K562 (cell line): ENCODE data around the gene MYO3B. TPM values are rescaled to one million over a fixed set of nuclear protein-coding genes. Genes with fewer than 3 reads are reported as not detected.

Experiments used
- BACH1 ChIP-seq: fragments of 200-800 bp; sonication (Bioruptor generic); IDR thresholded peaks from 2 replicates; pipeline ENCODE4 v1.6.1; 2016; ENCODE audit warnings: missing genetic modification characterization, missing compliant biosample characterization
- BDP1 ChIP-seq: IDR thresholded peaks from 3 replicates; pipeline ENCODE4 v1.6.1; 2011; ENCODE audit not compliant: insufficient read length, insufficient read depth
- CREM ChIP-seq: IDR thresholded peaks from 2 replicates; pipeline ENCODE4 v1.6.1; 2014; ENCODE audit warnings: antibody characterized with exemption, low read depth
- ELF1 ChIP-seq: fragments of 200-800 bp; sonication (Bioruptor generic); IDR thresholded peaks from 2 replicates; pipeline ENCODE4 v1.6.1; 2016; ENCODE audit warnings: missing genetic modification characterization, missing compliant biosample characterization
- HDAC1 ChIP-seq, 2 experiments: fragments of 450-650 bp; IDR thresholded peaks; 2 replicates each; pipeline ENCODE4 v1.6.1; 2016 to 2017; ENCODE audit warnings: inconsistent platforms in 1 of 2, mild to moderate bottlenecking in 1 of 2, moderate library complexity in 1 of 2
- HDAC6 ChIP-seq: IDR thresholded peaks from 2 replicates; pipeline ENCODE4 v1.6.1; 2012; ENCODE audit warnings: low read depth, mild to moderate bottlenecking, control low read depth, inconsistent platforms, low read length, moderate library complexity
- NFIC ChIP-seq: fragments of 450-650 bp; IDR thresholded peaks from 2 replicates; pipeline ENCODE4 v1.6.1; 2017; ENCODE audit warnings: mild to moderate bottlenecking, inconsistent platforms
- POU5F1 ChIP-seq: fragments of 150-350 bp; IDR thresholded peaks from 2 replicates; pipeline ENCODE4 v1.6.1; 2014; ENCODE audit warnings: borderline replicate concordance, low read length, low read depth, mild to moderate bottlenecking; ENCODE audit not compliant: partially characterized antibody
- RAD21 ChIP-seq, 2 experiments: fragments of 250-450 bp in 1 of 2; fragments of 450-650 bp in 1 of 2; sonication (Bioruptor Pico) in 1 of 2; formaldehyde crosslinking in 1 of 2; IDR thresholded peaks in 1 of 2; conservative IDR thresholded peaks in 1 of 2; 2 replicates each; pipeline versions ENCODE4 v1.4.0 to v1.8.0; 2020 to 2022; ENCODE audit warnings: mild to moderate bottlenecking in 2 of 2, moderate library complexity in 1 of 2
- SAFB2 ChIP-seq: fragments of 200-400 bp; formaldehyde crosslinking; IDR thresholded peaks from 2 replicates; pipeline ENCODE4 v1.6.1; 2018; ENCODE audit warnings: borderline replicate concordance, low read length, low read depth, moderate library complexity; ENCODE audit not compliant: severe bottlenecking
- SOX6 ChIP-seq: fragments of 450-650 bp; IDR thresholded peaks from 2 replicates; pipeline ENCODE4 v1.6.1; 2014; ENCODE audit warnings: mild to moderate bottlenecking
- TAF15 ChIP-seq: fragments of 200-400 bp; formaldehyde crosslinking; IDR thresholded peaks from 2 replicates; pipeline ENCODE4 v1.6.1; 2017; ENCODE audit warnings: mild to moderate bottlenecking, low read depth, low read length, moderate library complexity
- ZFP36 ChIP-seq: fragments of 150-350 bp; IDR thresholded peaks from 2 replicates; pipeline ENCODE4 v1.6.1; 2018; ENCODE audit warnings: low read length, low read depth; ENCODE audit not compliant: partially characterized antibody
- ZNF143 ChIP-seq: sonication (generic); formaldehyde crosslinking; IDR thresholded peaks from 2 replicates; pipeline ENCODE4 v1.9.0; 2022; ENCODE audit warnings: mild to moderate bottlenecking, missing genetic modification reagents
- ZNF324 ChIP-seq: fragments of 250-450 bp; sonication (Bioruptor Pico); IDR thresholded peaks from 2 replicates; pipeline ENCODE4 v1.4.0; 2020; ENCODE audit warnings: mild to moderate bottlenecking
- ZNF347 ChIP-seq: fragments of 450-650 bp; formaldehyde crosslinking; IDR thresholded peaks from 2 replicates; pipeline ENCODE4 v1.4.0; 2020; ENCODE audit warnings: low read depth, mild to moderate bottlenecking, moderate library complexity
- polyA plus RNA-seq, 8 experiments: library from polyadenylated mRNA; depleted of rRNA in 4 of 8; stranded (reverse) in 5 of 8; unstranded in 3 of 8; fragments of >200 nt; fragmentation: Nextera tagmentation in 2 of 8; fragmentation: Illumina TruSeq in 1 of 8; extraction: Ambion mirVana in 2 of 8; extraction: Trizol in 1 of 8; gene quantifications; 2 replicates each; pipeline versions ENCODE4 v1.2.1 to v1.2.3, GENCODE V29; 2011 to 2014; ENCODE audit warnings: inconsistent platforms in 1 of 8, missing spikeins in 1 of 8
- total RNA-seq, 7 experiments: library from RNA; depleted of rRNA in 6 of 7; stranded (reverse); fragments of >200 nt in 6 of 7; fragmentation: Illumina TruSeq in 2 of 7; extraction: Trizol in 2 of 7; gene quantifications; 2 replicates each; pipeline versions ENCODE4 v1.2.1 to v1.2.3, GENCODE V29; 2011 to 2021; ENCODE audit warnings: low replicate concordance in 1 of 7
- TF ChIP-seq, protein P1 (sequence below): fragments of 250-450 bp; sonication (Bioruptor Pico); IDR thresholded peaks from 2 replicates; pipeline ENCODE4 v1.5.0; 2020; ENCODE audit warnings: mild to moderate bottlenecking, borderline replicate concordance
- TF ChIP-seq, protein P2 (sequence below): fragments of 450-650 bp; IDR thresholded peaks from 2 replicates; pipeline ENCODE4 v1.6.1; 2018; ENCODE audit warnings: mild to moderate bottlenecking, low read depth; ENCODE audit not compliant: partially characterized antibody
- TF ChIP-seq, protein P3 (sequence below): sonication (generic); formaldehyde crosslinking; IDR thresholded peaks from 2 replicates; pipeline ENCODE4 v1.5.0; 2020; ENCODE audit warnings: missing genetic modification reagents
- TF ChIP-seq, protein P4 (sequence below): fragments of 250-450 bp; sonication (Bioruptor Pico); IDR thresholded peaks from 2 replicates; pipeline ENCODE4 v1.5.1; 2021; ENCODE audit warnings: mild to moderate bottlenecking

MYO3B gene
- total and polyA plus RNA-seq, 9 of the 15 experiments (the other 6 are each of a cell fraction or from before 2014, with no cell fraction given) = 2.7 to 6.5 (median 3.6) TPM

DNA sequence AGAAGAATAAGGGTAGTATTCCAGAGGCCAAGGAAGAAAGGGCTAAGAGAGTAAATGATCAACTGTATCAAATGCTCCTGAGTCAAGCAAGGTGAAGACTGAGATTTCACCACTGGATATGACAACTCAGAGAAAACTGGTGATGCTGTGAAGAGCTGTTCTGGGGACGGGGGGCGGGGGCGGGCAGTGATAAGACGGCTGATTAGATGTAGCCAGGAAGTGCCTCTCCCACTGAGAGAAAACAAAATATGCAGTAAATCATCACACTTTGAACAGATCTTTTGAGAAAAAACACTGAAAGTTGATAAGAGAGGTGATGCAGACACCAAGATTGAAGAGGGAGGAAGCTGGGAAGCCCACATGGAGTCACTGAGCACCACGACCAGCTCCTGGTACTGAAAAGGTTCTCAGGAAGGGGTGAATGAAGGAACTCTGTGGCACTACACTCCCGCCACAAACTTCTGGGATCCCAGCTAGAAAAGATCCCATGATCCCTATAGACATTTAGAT lies 75.8 kb downstream of the MYO3B start (continued):
- no peak for TF ChIP-seq SAFB2
- no peak for TF ChIP-seq ZNF143 (CRISPR knock-in tag)
- TF ChIP-seq ELF1 (tag) = peak; percentile 60
- TF ChIP-seq, protein P1, sequence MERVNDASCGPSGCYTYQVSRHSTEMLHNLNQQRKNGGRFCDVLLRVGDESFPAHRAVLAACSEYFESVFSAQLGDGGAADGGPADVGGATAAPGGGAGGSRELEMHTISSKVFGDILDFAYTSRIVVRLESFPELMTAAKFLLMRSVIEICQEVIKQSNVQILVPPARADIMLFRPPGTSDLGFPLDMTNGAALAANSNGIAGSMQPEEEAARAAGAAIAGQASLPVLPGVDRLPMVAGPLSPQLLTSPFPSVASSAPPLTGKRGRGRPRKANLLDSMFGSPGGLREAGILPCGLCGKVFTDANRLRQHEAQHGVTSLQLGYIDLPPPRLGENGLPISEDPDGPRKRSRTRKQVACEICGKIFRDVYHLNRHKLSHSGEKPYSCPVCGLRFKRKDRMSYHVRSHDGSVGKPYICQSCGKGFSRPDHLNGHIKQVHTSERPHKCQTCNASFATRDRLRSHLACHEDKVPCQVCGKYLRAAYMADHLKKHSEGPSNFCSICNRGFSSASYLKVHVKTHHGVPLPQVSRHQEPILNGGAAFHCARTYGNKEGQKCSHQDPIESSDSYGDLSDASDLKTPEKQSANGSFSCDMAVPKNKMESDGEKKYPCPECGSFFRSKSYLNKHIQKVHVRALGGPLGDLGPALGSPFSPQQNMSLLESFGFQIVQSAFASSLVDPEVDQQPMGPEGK (CRISPR knock-in tag) = peak; percentile 57; the same call in 1 of the 2 replicates
- peak; percentile 49; the same call in 1 of the 2 replicates for TF ChIP-seq CREM
- no peak for TF ChIP-seq ZFP36
- TF ChIP-seq POU5F1 = no peak
- TF ChIP-seq HDAC6 = no peak
- TF ChIP-seq ZNF324 (CRISPR knock-in tag) = no peak
- peak; percentile 87 for TF ChIP-seq SOX6
- no peak for TF ChIP-seq BDP1
- TF ChIP-seq HDAC1 (IDR thresholded peaks at IDR 0.05) = peak in 1 of 2 experiments; percentile 30; a peak in 1 of 4 replicates
- no peak for TF ChIP-seq RAD21 (CRISPR knock-in tag; conservative IDR thresholded peaks at IDR 0.05 in 1 of 2, IDR thresholded peaks at IDR 0.05 in 1 of 2)
- TF ChIP-seq TAF15 = no peak
- TF ChIP-seq, protein P2, sequence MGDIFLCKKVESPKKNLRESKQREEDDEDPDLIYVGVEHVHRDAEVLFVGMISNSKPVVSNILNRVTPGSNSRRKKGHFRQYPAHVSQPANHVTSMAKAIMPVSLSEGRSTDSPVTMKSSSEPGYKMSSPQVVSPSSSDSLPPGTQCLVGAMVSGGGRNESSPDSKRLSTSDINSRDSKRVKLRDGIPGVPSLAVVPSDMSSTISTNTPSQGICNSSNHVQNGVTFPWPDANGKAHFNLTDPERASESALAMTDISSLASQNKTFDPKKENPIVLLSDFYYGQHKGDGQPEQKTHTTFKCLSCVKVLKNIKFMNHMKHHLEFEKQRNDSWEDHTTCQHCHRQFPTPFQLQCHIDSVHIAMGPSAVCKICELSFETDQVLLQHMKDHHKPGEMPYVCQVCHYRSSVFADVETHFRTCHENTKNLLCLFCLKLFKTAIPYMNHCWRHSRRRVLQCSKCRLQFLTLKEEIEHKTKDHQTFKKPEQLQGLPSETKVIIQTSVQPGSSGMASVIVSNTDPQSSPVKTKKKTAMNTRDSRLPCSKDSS = no peak
- TF ChIP-seq NFIC = no peak
- TF ChIP-seq ZNF347 (CRISPR knock-in tag) = no peak
- TF ChIP-seq, protein P3, sequence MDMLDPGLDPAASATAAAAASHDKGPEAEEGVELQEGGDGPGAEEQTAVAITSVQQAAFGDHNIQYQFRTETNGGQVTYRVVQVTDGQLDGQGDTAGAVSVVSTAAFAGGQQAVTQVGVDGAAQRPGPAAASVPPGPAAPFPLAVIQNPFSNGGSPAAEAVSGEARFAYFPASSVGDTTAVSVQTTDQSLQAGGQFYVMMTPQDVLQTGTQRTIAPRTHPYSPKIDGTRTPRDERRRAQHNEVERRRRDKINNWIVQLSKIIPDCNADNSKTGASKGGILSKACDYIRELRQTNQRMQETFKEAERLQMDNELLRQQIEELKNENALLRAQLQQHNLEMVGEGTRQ (CRISPR knock-in tag) = no peak
- TF ChIP-seq, protein P4, sequence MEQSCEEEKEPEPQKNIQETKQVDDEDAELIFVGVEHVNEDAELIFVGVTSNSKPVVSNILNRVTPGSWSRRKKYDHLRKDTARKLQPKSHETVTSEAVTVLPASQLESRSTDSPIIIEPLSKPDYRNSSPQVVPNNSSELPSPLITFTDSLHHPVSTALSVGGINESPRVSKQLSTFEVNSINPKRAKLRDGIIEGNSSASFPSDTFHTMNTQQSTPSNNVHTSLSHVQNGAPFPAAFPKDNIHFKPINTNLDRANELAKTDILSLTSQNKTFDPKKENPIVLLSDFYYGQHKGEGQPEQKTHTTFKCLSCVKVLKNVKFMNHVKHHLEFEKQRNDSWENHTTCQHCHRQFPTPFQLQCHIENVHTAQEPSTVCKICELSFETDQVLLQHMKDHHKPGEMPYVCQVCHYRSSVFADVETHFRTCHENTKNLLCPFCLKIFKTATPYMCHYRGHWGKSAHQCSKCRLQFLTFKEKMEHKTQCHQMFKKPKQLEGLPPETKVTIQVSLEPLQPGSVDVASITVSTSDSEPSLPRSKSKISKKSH (CRISPR knock-in tag) = no peak
- TF ChIP-seq BACH1 = no peak; the same call in 1 of the 2 replicates
